HUES6 (cell line): ENCODE measurements around the gene ELK3.

Experiments
- H3K27ac ChIP-seq: 2 replicates; pipeline ENCODE4 v1.7.0; 2013; ENCODE audit warnings: low read depth, mild to moderate bottlenecking, low read length, inconsistent platforms
- H3K27me3 ChIP-seq: 2 replicates; pipeline ENCODE4 v1.6.1; 2013; ENCODE audit warnings: low read length; ENCODE audit not compliant: control insufficient read depth, insufficient read depth
- H3K36me3 ChIP-seq: 2 replicates; pipeline ENCODE4 v1.6.1; 2013; ENCODE audit warnings: low read length; ENCODE audit not compliant: control insufficient read depth, insufficient read depth
- H3K4me1 ChIP-seq: 2 replicates; pipeline ENCODE4 v1.6.1; 2013; ENCODE audit warnings: low read length; ENCODE audit not compliant: control insufficient read depth, insufficient read depth
- H3K4me3 ChIP-seq: 2 replicates; pipeline ENCODE4 v1.5.1; 2013; ENCODE audit warnings: low read depth, low read length
- H3K9ac ChIP-seq: one replicate; pipeline ENCODE4 v1.6.1; 2013; ENCODE audit warnings: mild to moderate bottlenecking, low read length
- H3K9me3 ChIP-seq: 2 replicates; pipeline ENCODE4 v1.6.1; 2013; ENCODE audit warnings: low read depth, low read length; ENCODE audit not compliant: control insufficient read depth, insufficient read depth

The ELK3 gene

DNA sequence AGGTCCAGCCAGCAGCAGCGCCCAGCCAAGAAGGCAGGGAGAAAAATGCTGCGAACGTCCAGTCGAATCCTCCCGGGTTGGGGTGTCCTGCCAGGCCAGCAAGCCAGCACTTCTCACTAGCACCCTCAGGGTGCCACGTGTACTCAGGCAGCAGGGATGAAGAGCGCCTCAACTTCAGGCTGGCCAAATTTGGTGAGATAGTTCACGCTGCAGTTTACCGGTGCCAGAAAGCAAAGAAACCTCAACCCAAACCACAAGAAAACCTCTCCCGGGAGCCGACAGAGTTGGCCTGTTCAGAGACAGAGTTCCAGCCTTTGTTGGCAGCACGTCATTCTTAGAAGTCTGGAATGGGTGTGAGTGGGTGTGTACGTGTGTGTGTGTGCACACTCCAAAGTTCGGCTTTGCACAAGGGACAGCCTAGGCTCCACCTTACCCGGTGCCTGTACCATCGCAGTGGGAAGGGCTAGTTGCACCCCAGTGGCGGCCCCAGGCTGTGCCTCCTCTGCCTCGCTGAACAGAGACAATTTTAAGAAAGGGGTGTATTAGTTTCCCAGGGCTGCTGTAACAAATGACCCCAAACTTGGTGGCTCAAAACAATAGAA, 42.1 kb downstream of the ELK3 start:
- no peaks in the 10 kb centered on the region for H3K27me3 ChIP-seq
- H3K4me1 ChIP-seq: peaks cover 11% of the 10 kb centered on the region; the same call in 1 of the 2 replicates
- H3K27ac ChIP-seq: no peak overlapping the region
- no peak overlapping the region for H3K4me3 ChIP-seq
- no peaks in the 10 kb centered on the region for H3K9me3 ChIP-seq
- H3K36me3 ChIP-seq: no peaks in the 10 kb centered on the region; the same call in 1 of the 2 replicates
- no peak overlapping the region for H3K9ac ChIP-seq

DNA sequence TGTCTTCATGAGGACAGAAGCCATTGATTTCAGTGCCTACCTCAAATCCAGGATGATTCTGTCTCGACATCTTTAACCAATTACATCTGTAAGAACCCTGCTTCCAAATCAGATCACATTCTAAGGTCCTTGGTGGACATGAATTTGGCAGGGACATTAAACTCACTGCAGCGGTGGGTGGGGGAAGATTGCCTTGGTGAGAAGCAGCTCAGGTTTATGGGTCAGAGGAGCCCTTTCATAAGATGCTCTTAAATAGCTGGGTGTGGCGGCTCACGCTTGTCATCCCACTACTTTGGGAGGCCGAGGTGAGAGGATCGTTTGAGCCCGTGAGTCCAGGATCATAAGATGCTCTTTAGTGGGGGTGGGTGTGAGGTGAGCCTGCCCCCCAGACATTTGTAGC, 42.9 kb downstream of the ELK3 start:
- no peak overlapping the region for H3K4me3 ChIP-seq
- no peak overlapping the region for H3K9ac ChIP-seq
- no peaks in the 10 kb centered on the region for H3K27me3 ChIP-seq
- no peaks in the 10 kb centered on the region for H3K9me3 ChIP-seq
- H3K36me3 ChIP-seq: no peaks in the 10 kb centered on the region; the same call in 1 of the 2 replicates
- H3K27ac ChIP-seq: no peak overlapping the region
- peaks cover 11% of the 10 kb centered on the region; the same call in 1 of the 2 replicates for H3K4me1 ChIP-seq

DNA sequence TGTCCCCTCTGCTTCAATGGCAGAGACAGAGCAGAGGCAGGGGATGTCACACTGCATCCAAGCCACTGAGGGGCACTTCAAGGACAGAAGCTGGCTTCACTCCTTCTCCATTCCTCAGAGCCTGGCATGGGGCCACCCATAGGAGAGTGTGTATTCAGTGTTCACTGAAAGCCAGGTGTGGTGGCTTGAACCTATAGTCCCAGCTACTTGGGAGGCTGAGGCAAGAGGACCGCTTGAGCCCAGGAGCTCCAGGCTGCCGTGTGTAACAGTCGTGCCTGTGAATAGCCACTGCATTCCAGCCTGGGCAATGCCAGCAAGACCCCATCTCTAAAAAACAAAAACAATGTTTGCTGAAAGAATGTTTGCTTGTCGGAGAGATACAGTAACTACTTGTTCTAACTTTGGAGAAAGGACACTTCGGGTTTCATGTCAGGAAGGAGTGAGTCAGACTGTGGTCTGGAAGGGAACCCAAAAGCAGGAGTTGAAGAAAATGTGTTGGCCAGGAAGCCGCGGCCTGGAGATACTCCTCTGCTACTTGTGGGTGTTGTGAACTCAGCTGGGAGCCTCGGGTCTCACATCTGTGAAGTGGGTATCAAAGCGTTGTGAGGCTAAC, 43.4 kb downstream of the ELK3 start:
- H3K9me3 ChIP-seq: no peaks in the 10 kb centered on the region

DNA sequence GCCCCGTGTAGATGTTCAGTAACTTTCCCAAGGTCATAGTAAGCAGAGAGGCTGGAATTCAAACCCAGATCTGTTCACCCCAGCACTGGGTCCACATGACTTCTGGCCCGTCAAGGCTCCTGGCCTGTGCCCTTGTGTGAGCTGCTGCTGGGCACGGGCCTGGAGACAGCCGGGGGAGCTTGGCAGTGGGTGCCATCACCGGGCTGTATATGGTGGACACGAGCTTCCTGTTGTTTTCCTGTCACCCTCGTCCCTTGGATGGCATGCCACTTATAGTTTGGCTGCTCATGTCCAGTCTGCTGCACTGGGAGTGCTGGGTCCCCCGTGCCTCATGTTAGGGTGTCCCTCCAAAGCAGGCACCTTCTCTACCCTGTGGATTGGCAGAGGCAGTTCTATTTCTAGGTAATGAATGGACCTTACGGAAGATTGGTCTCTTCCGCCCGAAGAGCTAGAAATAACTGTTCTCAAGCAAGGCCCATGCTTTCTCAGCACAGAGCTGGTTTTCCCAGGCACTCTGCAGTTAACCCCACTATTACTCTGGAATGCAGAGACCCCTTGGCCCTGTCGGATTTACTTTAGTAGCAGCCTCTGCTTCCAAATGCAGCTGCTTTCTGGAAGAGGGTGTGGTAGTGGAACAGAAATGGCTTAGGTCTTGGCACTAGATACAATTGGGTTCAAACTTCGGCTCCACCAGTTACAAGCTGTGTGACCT, 44.3 kb downstream of the ELK3 start:
- Histone ChIP-seq H3K27ac (no peak overlapping the region), H3K9me3 (no peaks in the 10 kb centered on the region), H3K27me3 (no peaks in the 10 kb centered on the region), H3K9ac (no peak overlapping the region), H3K36me3 (no peaks in the 10 kb centered on the region; the same call in 1 of the 2 replicates), H3K4me1 (peaks cover 11% of the 10 kb centered on the region; the same call in 1 of the 2 replicates), H3K4me3 (no peak overlapping the region)

More for the DNA sequence above, 43.4 kb downstream of the ELK3 start:
- H3K4me3 ChIP-seq: no peak overlapping the region
- H3K4me1 ChIP-seq: peaks cover 11% of the 10 kb centered on the region; the same call in 1 of the 2 replicates
- no peaks in the 10 kb centered on the region for H3K27me3 ChIP-seq
- no peak overlapping the region for H3K27ac ChIP-seq
- H3K36me3 ChIP-seq: no peaks in the 10 kb centered on the region; the same call in 1 of the 2 replicates
- H3K9ac ChIP-seq: no peak overlapping the region

DNA sequence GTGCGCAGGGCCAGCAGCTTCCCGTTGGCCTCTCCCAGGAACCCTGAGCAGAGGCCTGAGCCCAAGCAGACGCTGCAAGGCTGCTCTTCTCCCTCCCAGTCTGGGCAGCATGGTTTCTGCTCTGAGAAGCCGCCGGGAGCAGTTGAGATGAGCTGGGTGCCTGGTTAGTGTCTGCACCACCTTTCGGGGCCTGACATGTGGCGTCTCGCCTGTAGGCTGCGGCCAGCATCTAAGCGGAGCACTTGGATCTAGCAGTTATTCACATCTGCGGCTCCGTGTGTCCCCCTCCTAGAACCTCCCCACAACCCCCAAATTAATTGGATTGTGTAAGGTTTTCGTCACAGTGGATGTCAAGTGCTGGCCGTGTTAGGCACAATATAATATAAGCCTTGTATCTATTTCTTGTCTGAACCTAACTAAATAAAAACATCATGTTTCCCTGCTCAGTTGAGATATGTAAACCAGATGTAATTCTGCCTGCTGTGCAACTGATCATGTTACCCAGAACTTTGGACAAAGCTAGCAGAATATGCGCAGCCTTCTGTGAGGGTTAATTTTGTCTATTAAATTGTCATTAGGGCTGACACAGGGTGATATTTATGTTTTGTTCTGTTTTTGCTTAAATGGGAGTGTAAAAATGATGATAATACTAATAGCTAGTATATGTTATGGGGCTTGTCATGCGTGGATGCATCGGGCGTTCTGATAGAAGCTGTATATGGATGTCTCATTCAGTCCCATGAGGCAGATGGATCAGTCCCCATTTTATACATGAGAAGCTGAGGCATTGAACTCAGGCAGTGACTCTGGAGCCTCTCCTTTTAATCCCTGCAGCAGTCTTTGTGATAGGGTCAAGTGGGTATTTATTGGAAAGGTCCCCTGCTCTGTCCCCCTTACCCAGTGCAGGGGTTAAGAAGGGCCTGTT, 45.8 kb downstream of the ELK3 start:
- Histone ChIP-seq H3K4me1 (peaks cover 8% of the 10 kb centered on the region; the same call in 1 of the 2 replicates), H3K27ac (no peak overlapping the region), H3K36me3 (no peaks in the 10 kb centered on the region; the same call in 1 of the 2 replicates), H3K4me3 (no peak overlapping the region), H3K9ac (no peak overlapping the region), H3K27me3 (no peaks in the 10 kb centered on the region), H3K9me3 (no peaks in the 10 kb centered on the region)

DNA sequence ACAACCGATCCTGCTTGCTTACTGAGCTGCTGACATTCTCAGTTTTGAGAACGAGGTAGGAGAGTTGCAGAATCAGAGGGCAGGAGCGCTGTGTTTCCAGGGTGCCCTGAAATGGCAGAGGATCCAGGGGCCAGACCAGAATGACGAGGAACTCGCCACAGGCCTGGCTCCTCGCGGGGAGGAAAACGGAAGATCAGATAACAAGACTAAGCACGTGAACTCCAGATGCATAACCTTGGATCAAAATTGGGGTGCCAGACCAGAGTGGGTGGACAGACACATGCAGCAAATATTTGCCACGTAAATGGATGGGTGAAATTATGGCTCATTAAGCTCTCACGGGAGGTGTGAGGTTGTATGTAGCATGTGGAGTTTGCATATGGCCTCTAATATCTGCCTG, 46.5 kb downstream of the ELK3 start:
- no peak overlapping the region for H3K27ac ChIP-seq
- H3K4me1 ChIP-seq: peaks cover 3% of the 10 kb centered on the region; the same call in 1 of the 2 replicates
- H3K9ac ChIP-seq: no peak overlapping the region
- no peaks in the 10 kb centered on the region for H3K9me3 ChIP-seq
- H3K4me3 ChIP-seq: no peak overlapping the region
- no peaks in the 10 kb centered on the region for H3K27me3 ChIP-seq
- H3K36me3 ChIP-seq: no peaks in the 10 kb centered on the region; the same call in 1 of the 2 replicates

DNA sequence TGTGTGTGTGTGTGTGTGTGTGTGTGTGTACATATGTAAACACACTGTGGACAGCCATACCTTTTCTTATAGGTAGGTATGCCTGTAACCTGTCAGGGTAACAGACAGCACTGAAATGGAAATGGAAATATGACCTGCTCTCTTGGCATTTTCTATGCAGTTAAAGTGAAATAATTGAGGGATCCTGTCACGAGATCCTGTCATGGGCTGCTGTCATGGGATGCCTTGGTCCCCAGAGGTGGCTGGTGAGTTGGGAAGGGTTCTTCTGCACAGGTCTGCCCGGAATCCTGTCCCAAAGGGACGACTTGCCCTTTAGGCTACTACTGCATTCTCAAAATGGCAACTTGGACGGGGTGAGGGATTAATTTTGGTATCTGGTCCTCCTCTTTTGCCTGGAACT, 47.3 kb downstream of the ELK3 start:
- Histone ChIP-seq H3K4me3 (no peak overlapping the region), H3K36me3 (peaks cover under 1% of the 10 kb centered on the region; the same call in 1 of the 2 replicates), H3K4me1 (peaks cover 3% of the 10 kb centered on the region; the same call in 1 of the 2 replicates), H3K27ac (no peak overlapping the region), H3K9ac (no peak overlapping the region), H3K27me3 (no peaks in the 10 kb centered on the region), H3K9me3 (no peaks in the 10 kb centered on the region)

DNA sequence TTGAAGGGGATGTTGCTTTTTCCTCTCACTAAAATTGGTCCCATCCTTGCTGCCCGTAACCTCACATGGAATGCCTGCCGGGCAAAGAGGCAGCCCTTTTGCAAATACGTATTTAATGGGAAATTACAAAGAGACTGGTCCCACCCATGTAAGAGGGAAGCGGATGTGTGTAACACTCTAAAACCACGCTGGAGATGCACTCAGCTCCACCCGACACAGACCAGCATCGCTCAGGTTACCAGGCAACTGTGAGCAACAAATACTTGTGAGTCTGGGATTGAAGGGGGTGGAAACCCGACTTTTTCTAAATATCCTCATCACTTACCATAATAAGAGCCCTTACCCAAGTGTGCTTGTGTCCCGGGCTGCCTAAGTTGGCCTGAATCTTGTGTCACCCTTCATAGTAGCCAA, 47.7 kb downstream of the ELK3 start:
- Histone ChIP-seq H3K27me3 (no peaks in the 10 kb centered on the region), H3K9me3 (no peaks in the 10 kb centered on the region), H3K4me3 (no peak overlapping the region), H3K4me1 (peaks cover 3% of the 10 kb centered on the region; the same call in 1 of the 2 replicates), H3K36me3 (peaks cover 5% of the 10 kb centered on the region; the same call in 1 of the 2 replicates), H3K9ac (no peak overlapping the region), H3K27ac (no peak overlapping the region)

DNA sequence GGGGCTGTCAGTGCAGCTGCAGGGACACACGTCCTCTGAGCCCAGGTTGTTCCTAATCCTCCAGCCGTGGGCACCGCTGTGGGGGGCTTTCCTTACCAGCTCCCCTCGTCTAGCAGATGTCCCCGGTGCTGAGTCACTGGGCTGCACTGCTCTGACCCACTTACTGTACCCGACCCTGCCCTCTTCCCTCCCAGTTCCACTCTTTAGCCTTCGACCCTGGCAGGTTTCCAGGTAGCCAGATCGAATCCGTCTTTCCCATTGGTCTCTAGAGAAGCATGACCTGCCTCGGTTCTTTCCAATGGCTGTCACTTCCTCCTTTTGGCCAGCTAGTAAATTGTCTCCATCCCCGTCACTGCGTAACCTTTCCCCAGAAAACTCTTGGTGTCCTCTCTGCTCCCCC, 48.4 kb downstream of the ELK3 start:
- Histone ChIP-seq H3K4me3 (no peak overlapping the region), H3K36me3 (peaks cover 13% of the 10 kb centered on the region), H3K27ac (no peak overlapping the region), H3K9ac (no peak overlapping the region), H3K27me3 (no peaks in the 10 kb centered on the region), H3K9me3 (no peaks in the 10 kb centered on the region), H3K4me1 (peaks cover 3% of the 10 kb centered on the region; the same call in 1 of the 2 replicates)

DNA sequence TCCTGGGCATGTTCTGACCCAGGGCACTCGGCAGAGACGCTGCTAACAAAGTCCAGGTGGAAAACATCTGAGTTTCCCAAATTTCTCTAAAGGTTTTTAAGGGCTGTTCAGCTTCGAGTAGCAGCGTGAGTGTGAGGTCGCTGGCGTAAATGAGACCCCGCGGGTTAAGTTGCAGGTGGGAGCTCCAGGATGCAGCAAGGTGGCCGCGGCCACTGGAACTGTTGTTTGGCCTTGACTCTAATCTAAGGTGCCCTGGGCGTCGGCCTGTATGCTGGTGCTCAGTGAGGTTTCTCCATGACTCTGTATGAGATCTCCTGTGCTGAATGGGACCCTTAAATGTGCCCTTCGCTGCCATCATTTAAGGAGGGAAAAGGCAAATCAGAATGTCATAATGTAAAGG, 50.7 kb downstream of the ELK3 start:
- Histone ChIP-seq H3K4me3 (no peak overlapping the region), H3K36me3 (peaks cover 26% of the 10 kb centered on the region), H3K9ac (no peak overlapping the region), H3K27ac (no peak overlapping the region), H3K9me3 (no peaks in the 10 kb centered on the region), H3K4me1 (no peaks in the 10 kb centered on the region), H3K27me3 (no peaks in the 10 kb centered on the region)
